Nephron (organoid): ENCODE results near the gene ASCL5.

Source experiments
- H3K27ac Mint-ChIP-seq, 3 experiments: 2 replicates each; pipeline ENCODE4 v1.8.0; 2020; ENCODE audit warnings: mixed read lengths in 3 of 3, mild to moderate bottlenecking in 2 of 3, moderate library complexity in 1 of 3
- H3K27me3 Mint-ChIP-seq: 2 replicates; pipeline ENCODE4 v1.8.0; 2021; ENCODE audit warnings: low read depth, mild to moderate bottlenecking, moderate library complexity, mixed read lengths
- H3K36me3 Mint-ChIP-seq: 2 replicates; pipeline ENCODE4 v1.8.0; 2020; ENCODE audit warnings: low read depth, mixed read lengths
- H3K4me1 Mint-ChIP-seq: 2 replicates; pipeline ENCODE4 v1.8.0; 2020; ENCODE audit warnings: mixed read lengths
- H3K4me3 Mint-ChIP-seq, 3 experiments: 2 replicates each; pipeline ENCODE4 v1.8.0; 2020; ENCODE audit warnings: mild to moderate bottlenecking in 3 of 3, mixed read lengths in 3 of 3, moderate library complexity in 2 of 3
- H3K9me3 Mint-ChIP-seq: 2 replicates; pipeline ENCODE4 v1.8.0; 2020; ENCODE audit warnings: mixed read lengths
- CTCF ChIP-seq, 3 experiments: fragments of 200-600 bp; sonication (generic); IDR thresholded peaks; one replicate each; pipeline ENCODE4 v1.5.0; 2021; ENCODE audit warnings: antibody characterized with exemption in 3 of 3; ENCODE audit not compliant: unreplicated experiment in 3 of 3

ASCL5 gene

GRCh38 chr1:201064806-201065205 is 62.2 kb downstream of the ASCL5 start:
- no peaks in the 10 kb centered on the region for H3K36me3 Mint-ChIP-seq

More at GRCh38 chr1:201064806-201065205, 62.2 kb downstream of the ASCL5 start:
- no peaks in the 10 kb centered on the region for H3K9me3 Mint-ChIP-seq
- peaks cover 6% of the 10 kb centered on the region for H3K27me3 Mint-ChIP-seq
- no peak overlapping the region for H3K27ac Mint-ChIP-seq
- no peak for TF ChIP-seq CTCF (IDR thresholded peaks at IDR 0.05; ENCODE audit: unreplicated experiment in 3 of 3)
- H3K4me3 Mint-ChIP-seq = no peak overlapping the region
- H3K4me1 Mint-ChIP-seq = peaks cover 13% of the 10 kb centered on the region
